ENCODE data around the gene RAPGEF4.

GRCh38 chr2:173037245-173038120 is 301.8 kb downstream of the RAPGEF4 start:
- TF ChIP-seq CTCF (IDR thresholded peaks at IDR 0.05; ENCODE audit: low read depth, low read length, poor library complexity, severe bottlenecking) = no peak
- no peak for TF ChIP-seq EZH2phosphoT487 (IDR thresholded peaks at IDR 0.05; ENCODE audit: borderline replicate concordance, low read length)
